HG02642 (cell line): ENCODE measurements around the gene PRKG1.

Experiments
- ATAC-seq: cut with Tn5 transposase; IDR thresholded peaks from one replicate; pipeline ENCODE4 v1.9.1; 2021; ENCODE audit warnings: mild to moderate bottlenecking; ENCODE audit not compliant: unreplicated experiment, poor library complexity

The PRKG1 gene

GRCh38 chr10:52276986-52277385 lies 1202.7 kb downstream of the PRKG1 start:
- no peak for ATAC-seq

DNA sequence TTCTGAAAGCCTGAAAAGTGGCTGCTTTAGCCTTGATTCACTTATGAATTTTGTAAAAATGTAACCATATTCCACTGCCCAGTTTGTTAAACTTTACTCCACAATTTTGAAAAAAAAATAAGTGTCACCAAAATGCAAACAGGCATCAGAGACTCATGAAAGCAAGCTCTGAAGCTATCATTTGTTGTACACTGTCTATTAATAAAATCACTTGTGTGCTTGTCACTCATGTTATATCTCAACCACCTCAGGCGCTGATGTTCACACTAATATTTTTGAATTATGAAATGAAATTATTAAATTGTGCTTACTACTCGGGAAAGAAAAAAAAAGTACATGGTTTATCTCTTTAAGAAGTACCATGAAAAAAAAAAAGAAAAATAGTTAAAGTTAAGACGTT lies 1205.3 kb downstream of the PRKG1 start:
- ATAC-seq = no peak

- no peak for ATAC-seq
Observed at GRCh38 chr10:52280051-52280450, 1205.8 kb downstream of the PRKG1 start.

DNA sequence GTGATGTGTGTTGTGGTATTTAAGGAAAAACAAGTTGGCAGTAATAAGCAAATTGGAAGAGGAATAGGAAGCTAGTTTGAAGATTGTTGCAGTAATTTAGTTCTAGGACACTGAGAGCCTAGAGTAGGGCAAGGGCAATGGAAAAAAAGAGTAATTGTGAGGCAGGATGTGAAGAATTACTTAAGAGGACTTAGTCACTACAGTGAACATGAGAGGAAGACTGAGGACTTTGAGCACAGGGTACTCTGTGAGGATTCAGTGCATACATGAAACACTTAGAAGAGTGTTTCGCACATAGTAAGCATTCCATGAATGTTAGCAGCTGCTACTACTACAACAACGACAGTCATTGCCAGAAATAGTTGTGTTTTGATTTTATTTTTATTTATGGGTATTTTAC lies 1208.9 kb downstream of the PRKG1 start:
- no peak for ATAC-seq

DNA sequence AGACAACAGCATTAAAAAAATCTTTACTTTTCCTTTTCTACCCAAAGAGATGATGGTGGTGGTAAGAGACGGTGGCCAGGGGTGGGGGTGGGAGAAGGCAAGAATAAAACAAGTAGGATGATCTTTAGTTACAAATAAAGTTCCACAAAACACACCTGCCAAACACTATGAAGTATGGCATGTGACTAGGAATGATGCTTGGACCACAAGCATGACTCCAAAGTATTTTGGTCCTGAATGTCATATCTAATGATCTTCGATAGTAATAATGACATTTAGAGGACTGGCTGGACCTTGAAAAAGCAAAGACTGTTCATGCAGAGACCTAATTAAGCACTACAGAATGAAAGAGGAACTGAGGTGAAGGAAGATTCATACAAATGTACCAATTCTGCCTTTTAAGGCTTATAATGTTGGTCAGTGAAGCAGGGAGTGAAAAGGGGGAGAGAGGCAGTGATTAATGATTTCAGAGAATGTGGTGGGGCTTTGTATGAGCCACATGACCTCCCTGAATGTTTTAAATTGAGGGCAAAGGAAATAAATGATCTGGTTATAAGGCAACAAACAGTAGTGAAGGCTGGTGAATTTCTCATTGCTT lies 1210.2 kb downstream of the PRKG1 start:
- no peak for ATAC-seq

DNA sequence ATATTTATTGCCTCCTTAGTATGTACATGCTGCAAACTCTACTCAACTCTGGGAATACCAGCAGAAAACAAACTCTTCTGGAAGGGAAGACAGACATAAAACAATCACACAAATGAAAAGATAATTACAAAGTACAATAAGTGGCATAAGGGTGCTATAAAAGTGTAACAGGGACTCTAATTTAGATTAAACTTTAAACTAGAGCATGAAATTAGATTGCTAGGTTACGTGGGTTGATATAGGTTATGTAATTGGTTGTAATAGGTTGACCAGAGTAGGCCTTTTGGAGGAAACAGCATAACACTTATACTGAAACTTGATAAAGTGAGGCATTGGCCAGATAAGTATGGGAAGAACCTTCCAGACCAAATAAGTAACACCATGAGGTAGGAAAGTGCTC lies 1213.6 kb downstream of the PRKG1 start:
- ATAC-seq = no peak

- no peak for ATAC-seq
Observed at GRCh38 chr10:52297747-52298146, 1223.5 kb downstream of the PRKG1 start.

DNA sequence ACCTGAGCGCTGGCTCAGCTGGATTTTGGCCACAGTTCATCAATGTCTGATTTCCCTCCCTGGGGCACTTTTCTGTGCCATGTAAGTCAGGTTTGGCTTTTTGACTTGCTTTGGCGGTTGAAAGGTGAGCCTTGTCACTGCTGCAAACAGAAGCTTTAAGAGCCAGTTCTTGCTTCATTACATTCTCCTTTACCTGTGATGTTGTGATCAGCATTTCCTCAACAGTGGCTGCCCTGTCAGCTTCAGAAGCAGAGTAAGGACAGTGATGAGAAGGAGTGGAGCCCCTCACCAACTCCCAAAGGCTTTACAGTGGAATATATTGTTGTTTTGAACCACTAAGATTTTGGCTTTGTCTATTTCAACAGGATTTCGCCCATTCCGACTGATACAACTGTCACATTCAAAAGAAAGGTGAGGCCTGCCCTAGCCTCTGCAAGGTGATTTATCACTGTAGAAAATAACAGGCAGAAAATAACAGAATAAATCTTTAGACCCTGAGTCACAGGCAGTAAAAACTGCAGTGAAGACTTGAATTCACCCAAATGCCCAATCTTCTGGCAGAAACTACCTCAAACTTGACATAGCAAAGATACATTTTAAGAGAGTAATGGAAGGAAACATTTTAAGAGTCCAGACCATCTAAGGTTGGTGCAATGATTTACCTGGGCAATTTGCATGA lies 1226.5 kb downstream of the PRKG1 start:
- ATAC-seq = no peak

DNA sequence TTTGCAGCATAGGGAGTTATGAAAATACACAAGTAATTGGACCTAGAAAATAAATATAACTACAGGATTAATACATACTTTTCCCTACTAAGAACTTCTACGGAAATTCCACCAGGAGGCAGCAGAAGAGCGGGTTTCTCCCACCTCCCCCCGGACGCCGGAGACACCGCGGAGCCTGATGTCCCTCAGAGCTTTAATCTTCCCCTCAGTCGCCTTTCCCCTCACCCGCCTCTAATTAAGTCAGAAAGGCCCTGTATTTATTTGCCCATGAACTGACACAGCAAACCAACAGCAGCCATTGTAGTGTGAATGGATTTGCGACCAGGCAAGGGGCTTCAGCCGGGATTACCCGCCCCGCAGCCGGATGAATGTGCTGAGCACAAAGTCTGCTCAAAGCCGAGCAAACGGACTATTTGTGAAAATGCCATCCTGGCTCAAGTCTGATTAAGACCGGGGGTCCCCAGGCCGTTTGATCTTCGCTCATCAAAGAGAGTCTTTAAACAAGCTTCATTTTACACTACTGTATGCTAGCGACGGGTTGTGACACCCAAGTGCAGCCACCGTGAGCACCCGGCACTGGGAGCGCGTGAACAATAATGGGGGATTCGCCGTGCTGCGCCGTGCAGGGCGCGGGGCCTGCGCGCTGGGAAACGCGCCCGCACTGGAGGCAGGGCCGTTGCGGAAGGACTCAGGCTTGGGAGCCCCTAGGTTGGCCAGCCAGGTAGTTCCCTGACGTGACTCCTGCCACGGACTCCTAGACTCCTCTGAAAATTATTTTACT lies 1234.2 kb downstream of the PRKG1 start:
- peak; percentile 82 for ATAC-seq

- no peak for ATAC-seq
Observed at GRCh38 chr10:52312942-52313255, 1238.6 kb downstream of the PRKG1 start.

DNA sequence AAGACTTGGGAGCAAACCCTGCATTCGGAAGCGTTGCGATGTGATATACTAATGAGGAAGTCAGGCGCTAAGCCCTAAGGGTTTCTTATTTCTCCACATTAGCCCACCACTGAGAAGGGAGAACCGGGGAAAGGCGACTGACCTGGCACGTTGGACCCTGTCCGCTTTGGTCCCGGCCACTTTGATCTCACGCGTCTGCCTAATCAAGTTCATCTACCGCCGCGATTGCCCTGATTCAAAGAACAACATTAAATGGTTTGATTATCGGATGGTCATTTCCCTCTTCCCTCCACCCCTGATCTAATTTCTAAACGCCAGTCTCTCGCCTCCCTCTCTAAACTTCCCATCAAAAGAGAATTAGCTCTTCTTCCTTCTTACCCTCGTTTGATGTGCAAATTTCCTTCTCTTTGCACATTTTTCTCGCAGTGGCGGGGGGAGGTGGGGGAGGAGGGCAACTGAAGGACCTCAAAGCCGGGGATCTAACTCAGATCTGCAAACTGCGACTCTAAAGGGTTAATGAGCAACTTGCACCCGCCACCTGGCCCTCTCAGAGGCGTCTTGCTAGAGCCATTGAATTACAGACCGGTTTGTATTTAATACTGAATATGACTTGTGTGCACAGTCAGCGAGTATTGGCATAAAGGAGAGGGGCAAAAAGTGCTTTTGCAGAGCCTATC lies 1239.1 kb downstream of the PRKG1 start:
- no peak for ATAC-seq

DNA sequence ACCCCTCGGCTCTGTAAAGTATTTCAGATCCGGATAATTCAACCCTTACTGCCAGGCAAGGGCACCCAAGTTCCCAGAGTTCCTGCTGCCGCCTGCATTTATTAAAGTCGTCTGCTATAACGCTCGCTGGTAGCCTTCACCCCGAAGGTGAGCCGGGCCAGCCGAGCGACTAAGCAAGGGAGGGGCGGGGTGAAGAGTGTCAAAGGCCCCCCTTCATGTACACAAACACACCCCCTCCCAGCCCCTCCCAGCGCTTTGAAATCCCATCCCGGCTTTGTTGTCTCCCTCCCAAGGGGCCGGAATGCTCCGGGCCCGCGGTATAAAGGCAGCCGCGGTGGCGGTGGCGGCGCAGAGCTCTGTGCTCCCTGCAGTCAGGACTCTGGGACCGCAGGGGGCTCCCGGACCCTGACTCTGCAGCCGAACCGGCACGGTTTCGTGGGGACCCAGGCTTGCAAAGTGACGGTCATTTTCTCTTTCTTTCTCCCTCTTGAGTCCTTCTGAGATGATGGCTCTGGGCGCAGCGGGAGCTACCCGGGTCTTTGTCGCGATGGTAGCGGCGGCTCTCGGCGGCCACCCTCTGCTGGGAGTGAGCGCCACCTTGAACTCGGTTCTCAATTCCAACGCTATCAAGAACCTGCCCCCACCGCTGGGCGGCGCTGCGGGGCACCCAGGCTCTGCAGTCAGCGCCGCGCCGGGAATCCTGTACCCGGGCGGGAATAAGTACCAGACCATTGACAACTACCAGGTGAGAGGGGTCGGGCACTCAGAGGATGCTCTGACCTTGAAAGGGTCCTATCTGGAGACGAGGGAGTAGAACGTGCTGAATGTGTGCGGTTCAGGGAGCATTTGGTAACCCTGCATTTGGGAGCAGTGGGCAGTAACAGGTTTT lies 1239.9 kb downstream of the PRKG1 start, which contains the start of gene DKK1:
TSS of gene DKK1 (plus strand) at position 349 of the 889 bp plus-strand sequence. CDS start at position 503, 154 bp downstream.
- peak; percentile 60 for ATAC-seq

DNA sequence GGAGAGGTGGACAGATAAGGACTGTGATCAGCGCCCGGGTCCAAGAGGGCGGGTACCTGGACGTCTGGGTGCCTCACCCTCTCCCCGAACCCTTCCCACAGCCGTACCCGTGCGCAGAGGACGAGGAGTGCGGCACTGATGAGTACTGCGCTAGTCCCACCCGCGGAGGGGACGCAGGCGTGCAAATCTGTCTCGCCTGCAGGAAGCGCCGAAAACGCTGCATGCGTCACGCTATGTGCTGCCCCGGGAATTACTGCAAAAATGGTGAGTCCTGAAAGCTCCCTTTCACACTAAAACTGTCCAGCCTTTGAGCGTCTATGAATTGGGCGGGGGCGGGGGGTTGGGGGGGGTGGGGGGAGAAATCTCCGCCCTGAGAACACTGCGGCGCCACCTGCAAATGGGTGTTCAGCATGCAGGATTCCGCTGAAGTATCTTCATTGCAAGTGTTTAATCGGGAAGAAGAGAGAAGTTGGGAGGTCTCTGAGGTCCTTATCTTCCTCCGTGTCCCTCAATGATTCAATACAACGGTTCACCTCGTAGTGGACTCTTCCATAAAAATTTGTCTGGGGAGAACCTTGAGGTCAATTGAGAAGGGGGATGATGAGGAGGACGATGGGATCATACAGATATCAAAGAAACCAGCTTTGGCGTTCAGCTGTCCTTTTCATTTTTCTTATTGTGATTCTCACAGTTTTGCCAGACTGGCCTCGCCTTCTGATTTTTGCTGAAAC lies 1240.7 kb downstream of the PRKG1 start:
- ATAC-seq = peak; percentile 20

DNA sequence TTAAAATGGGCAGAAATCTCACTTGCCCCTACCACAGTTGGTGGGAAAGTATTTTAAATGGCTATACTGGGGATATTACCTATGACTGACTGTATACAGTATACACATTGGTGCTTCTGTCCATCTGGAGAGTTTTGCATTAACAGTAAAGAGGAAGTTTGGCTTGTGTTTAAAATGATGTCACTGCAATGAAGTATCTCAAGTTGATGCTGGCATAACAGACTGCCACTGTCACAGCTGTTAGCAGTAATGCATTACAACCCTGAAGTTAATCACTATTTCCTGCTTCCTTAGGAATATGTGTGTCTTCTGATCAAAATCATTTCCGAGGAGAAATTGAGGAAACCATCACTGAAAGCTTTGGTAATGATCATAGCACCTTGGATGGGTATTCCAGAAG lies 1241.7 kb downstream of the PRKG1 start:
- no peak for ATAC-seq

DNA sequence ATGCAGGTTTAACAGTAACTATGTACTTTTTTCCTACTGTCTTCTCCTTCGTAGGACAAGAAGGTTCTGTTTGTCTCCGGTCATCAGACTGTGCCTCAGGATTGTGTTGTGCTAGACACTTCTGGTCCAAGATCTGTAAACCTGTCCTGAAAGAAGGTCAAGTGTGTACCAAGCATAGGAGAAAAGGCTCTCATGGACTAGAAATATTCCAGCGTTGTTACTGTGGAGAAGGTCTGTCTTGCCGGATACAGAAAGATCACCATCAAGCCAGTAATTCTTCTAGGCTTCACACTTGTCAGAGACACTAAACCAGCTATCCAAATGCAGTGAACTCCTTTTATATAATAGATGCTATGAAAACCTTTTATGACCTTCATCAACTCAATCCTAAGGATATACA lies 1242.2 kb downstream of the PRKG1 start:
- ATAC-seq = no peak

DNA sequence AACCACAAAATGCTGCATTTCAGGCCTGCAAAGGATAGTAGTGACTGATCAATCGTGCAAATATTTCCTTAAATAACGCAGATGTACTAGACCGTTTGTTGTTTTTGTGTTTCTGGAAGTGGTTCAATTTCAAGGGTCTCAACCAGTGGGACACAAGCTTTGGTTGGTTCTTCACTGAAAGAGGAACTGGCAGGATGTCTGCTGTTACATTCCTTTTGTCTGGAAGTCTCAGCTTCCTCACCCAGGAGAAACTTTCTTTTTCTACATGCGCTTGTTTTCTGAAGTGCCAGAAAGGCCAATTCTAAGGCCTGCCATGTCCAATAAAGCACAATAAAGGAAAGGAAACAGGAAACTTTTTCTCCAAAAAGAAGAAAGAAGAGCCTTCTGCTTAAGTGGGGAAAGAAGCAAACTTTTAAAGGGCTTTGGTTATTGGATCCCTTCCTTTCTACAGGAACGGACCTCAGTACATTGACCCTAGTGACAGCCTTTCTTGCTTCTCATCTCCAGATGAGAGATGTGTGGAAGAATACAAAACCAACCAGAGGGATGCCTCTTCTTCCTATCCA lies 1243.9 kb downstream of the PRKG1 start:
- ATAC-seq = no peak

DNA sequence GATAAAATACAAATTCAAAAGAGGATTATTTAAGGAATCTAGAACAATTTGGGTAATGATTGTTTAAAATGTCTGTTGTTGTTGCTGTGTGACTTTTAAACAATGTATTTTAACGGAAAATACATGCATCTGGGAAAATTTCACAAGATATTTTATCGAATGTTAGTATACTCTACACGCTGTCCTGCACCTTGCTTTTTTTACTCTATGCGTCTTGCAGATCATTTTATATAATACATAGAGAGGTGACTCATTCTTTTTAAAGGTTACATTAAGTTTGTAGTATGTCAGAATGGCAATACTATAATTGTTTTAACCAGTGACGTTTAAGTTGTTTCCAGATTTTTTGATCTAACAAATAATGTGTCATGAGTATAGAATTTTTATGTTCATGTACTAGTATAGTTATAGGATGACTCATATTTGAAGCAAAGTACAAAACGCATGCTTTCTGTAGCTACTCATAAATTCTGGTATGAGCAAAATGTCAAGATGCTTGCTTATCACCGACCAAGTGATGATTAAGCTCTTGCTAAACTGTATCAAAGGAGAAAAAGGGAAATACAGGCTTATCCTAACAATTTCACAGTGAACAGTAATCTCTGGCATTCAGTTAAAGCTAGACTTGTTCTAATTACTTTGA lies 1244.7 kb downstream of the PRKG1 start:
- ATAC-seq = no peak

GRCh38 chr10:52319926-52320325 lies 1245.6 kb downstream of the PRKG1 start:
- ATAC-seq = no peak

DNA sequence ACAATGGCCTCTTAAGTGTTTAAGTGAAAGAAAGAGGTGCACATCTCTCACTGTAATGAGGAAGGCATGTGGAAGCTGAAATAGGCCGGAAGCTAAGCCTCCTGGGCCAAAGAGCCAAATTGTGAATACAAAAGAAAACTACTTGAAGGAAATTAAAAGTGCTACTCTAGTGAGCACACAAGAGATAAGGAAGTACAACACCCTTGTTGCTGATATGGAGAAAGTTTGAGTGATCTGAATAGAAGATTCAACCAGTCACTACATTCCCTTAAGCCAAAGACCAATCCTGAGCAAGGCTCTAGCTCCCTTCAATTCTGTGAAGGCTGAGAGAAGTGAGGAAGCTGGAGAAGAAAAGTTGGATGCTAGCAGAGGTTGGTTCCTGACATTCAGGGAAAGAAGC lies 1248.0 kb downstream of the PRKG1 start:
- no peak for ATAC-seq
